ENCODE data around the gene PFDN1. TPM values are rescaled to one million over a fixed set of nuclear protein-coding genes. Genes with fewer than 3 reads are reported as not detected.

The PFDN1 gene
- total RNA-seq, 1 donor, result 68.2 TPM

DNA sequence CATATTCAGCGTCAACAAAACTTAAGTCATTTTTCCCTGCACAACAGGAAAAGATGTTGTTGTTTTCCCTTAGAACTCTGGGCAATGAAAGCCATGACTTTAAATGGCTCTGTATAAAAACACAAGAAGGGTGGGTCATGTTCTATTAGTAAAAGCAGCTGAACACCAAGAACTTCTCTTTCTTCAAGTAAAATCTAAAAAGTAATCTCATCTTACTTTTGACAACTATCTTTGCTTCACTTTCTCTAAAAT is 9.1 kb downstream of the PFDN1 start:
- Histone ChIP-seq H3K9me3 (ENCODE audit: low read depth, low read length) (no peaks in the 10 kb centered on the region), H3K4me3 (ENCODE audit: low read length) (no peak overlapping the region), H3K4me1 (ENCODE audit: insufficient read depth, low read length) (no peaks in the 10 kb centered on the region), H3K27me3 (ENCODE audit: insufficient read depth, low read length) (no peaks in the 10 kb centered on the region)

DNA sequence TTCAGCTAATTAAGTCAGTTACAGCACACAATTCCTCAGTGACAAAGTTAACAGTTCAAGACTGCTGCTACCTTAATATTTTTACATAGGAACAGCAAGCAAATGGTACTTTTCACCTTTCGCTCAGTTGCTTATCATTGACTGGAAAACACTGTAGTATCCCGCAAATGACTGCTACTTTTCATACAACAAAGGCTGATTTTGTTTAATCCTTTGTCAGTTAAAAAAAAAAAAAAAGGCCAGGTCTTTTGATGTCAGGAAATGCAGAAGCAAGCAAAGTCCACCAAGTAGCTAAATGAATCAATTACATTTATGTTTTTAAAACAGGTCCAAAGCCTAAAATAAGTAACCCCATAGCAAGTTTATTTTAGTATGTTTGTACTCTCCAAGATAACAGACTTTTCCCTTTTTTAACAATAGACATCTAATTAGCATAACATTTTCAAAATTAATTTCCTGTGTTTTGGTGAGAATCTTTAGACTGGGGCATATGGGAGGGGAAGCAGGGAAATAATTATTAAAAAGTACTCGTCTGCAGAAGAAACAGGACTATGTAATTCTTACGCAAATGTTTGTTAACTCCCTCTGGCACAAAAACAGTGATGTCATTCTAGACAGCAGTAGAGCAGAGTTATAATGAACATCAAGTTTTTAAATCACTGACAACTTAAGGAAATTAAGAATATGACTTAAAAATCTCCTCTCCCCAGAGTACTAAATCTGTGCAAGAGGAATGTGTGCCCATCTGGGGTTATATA is 9.6 kb downstream of the PFDN1 start:
- no peaks in the 10 kb centered on the region for H3K27me3 ChIP-seq (ENCODE audit: insufficient read depth, low read length)
- H3K4me3 ChIP-seq (ENCODE audit: low read length), result no peak overlapping the region
- H3K9me3 ChIP-seq (ENCODE audit: low read depth, low read length), result no peaks in the 10 kb centered on the region
- H3K4me1 ChIP-seq (ENCODE audit: insufficient read depth, low read length), result no peaks in the 10 kb centered on the region

DNA sequence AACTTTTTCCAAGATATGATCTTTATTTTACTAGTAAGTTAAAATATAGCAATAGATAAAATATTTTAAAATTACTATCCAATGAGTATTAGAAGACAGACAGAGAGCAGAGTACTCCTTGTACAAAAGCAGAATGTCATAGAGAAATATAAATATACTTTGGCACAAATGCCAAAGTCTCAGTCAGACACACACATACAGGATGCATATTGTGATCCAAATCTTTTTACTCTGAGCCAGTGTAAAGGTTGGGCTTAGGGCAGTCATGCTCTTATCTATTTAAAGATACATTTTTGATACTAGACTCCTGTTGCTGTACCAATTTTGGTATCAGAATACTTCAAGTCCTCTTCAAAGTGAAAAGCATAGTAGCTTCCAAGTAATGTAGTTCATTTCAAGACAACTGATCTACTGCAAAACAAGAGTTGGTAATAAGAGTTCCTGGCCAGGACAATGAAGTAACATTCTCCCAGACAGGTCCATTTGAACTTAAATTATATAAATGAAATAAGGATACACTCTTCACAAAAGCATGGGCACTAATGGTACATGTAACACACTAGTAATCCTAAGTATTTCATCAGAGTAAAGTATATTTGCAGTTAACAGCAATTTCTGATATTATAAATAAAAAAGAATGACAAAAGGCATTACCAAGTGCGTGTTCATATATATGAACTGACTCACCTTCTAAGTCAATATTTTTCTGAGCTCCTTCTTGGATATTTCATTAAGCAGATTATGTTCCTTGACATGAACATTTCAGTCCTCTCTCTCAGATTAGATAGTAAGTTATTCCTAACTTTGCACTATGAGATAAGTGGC is 10.5 kb downstream of the PFDN1 start:
- no peak overlapping the region for H3K4me3 ChIP-seq (ENCODE audit: low read length)
- no peaks in the 10 kb centered on the region for H3K4me1 ChIP-seq (ENCODE audit: insufficient read depth, low read length)
- no peaks in the 10 kb centered on the region for H3K9me3 ChIP-seq (ENCODE audit: low read depth, low read length)
- no peaks in the 10 kb centered on the region for H3K27me3 ChIP-seq (ENCODE audit: insufficient read depth, low read length)

DNA sequence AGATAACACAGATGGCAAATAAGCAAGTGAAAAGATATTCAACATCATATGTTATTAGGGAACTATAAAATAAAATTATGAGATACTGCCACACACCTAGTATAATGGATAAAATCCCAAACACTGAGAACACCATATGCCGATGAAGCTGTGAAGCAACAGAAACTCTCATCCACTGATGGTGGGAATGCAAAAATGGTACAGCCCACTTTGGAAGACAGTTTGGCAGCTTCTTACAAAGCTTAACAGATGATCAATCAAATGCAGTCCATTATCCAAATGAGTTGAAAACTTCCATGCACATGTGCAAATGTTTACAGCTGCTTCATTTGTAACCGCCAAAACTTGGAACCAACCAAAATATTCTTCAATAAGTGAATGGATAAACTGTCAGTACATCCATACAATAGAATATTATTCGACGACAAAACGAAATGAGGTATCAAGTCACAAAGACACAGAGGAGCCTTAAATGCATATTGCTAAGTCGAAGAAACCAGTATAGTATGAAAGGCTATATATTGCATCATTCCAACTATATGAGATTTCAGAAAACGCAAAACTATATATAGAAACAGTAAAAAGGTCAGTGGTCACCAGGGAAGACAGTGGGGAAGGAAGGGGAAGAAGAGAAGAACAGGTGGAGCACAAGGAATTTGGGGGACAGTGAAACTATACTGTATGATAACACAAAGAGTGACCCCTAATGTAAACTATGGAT is 14.9 kb downstream of the PFDN1 start:
- H3K4me3 ChIP-seq (ENCODE audit: low read length), result no peak overlapping the region
- H3K9me3 ChIP-seq (ENCODE audit: low read depth, low read length), result no peaks in the 10 kb centered on the region
- H3K4me1 ChIP-seq (ENCODE audit: insufficient read depth, low read length), result peaks cover 8% of the 10 kb centered on the region
- no peaks in the 10 kb centered on the region for H3K27me3 ChIP-seq (ENCODE audit: insufficient read depth, low read length)

DNA sequence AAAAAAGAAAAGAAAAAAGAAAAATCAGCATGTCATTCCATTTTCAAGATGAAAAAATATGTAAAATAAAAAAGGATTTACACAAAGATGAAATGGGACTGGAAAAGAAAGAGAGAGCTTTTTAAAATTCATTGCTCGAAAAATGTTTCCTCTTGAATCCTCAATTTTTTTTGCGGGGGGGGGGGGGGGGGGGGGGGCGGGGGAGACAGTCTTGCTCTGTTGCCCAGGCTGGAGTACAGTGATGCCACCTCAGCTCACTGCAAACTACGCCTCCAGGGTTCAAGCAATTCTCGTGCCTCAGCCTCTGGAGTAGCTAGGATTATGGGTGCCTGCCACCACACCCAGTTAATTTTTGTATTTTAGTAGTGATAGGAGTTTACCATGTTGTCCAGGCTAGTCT is 16.5 kb downstream of the PFDN1 start:
- Histone ChIP-seq H3K4me1 (ENCODE audit: insufficient read depth, low read length) (peaks cover 8% of the 10 kb centered on the region), H3K4me3 (ENCODE audit: low read length) (no peak overlapping the region), H3K9me3 (ENCODE audit: low read depth, low read length) (no peaks in the 10 kb centered on the region), H3K27me3 (ENCODE audit: insufficient read depth, low read length) (no peaks in the 10 kb centered on the region)

DNA sequence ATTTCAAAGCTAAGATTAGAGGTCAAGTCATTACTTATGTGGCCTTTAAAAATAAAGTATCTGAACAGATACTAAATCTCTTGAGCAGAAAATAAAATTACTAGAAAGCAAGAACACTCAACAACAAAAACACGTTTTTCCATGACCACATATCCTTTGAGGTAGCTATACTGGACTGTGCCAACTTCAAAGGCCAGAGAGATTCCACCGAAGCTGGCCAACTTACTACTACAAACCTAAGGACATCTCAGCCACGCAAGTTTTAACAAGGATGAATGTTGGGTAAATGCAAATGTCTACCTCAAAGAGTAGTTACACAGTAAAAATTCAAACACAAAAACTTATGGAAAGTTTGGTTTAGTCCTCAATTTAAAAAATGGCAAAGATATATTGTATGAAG is 18.9 kb downstream of the PFDN1 start:
- no peaks in the 10 kb centered on the region for H3K9me3 ChIP-seq (ENCODE audit: low read depth, low read length)
- peaks cover 8% of the 10 kb centered on the region for H3K4me1 ChIP-seq (ENCODE audit: insufficient read depth, low read length)
- no peaks in the 10 kb centered on the region for H3K27me3 ChIP-seq (ENCODE audit: insufficient read depth, low read length)
- no peak overlapping the region for H3K4me3 ChIP-seq (ENCODE audit: low read length)

DNA sequence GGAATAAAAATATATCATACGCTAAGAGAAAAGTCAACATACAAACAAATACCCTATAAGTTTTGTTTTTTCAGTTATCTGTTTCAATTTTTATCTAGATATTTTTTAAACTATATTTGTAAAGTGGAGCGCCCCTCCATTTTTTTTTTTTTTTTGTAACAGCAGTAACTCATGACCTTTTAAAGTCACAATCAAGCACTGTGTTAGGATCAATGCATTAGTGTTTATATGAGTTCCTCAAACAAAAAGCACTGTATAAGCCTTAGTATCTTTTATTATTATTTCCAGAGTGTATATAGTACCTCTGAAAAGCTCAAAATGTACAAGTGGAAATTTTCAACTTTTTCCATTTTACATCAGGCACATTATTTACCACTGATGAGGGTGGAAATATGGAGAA is 20.6 kb downstream of the PFDN1 start:
- Histone ChIP-seq H3K9me3 (ENCODE audit: low read depth, low read length) (no peaks in the 10 kb centered on the region), H3K4me3 (ENCODE audit: low read length) (no peak overlapping the region), H3K27me3 (ENCODE audit: insufficient read depth, low read length) (no peaks in the 10 kb centered on the region), H3K4me1 (ENCODE audit: insufficient read depth, low read length) (peaks cover 8% of the 10 kb centered on the region)

DNA sequence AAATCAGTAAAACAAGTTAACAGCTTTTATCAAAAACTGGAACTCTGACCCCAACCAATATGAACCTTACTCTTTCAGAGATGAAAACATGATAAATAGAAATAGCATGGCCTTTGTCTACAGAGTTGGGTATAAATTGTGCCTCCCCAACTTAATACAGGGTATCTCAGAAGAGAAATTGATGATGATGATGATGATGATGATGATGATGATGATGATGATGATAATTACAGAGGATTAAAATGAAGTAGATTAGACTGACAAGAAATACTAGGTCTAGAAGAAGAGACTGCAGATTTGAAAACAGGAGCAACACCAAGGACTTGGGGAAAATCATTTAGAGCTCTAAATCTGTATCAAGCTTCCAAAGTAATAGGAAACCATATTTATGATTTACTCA is 27.1 kb downstream of the PFDN1 start:
- Histone ChIP-seq H3K9me3 (ENCODE audit: low read depth, low read length) (no peaks in the 10 kb centered on the region), H3K27me3 (ENCODE audit: insufficient read depth, low read length) (no peaks in the 10 kb centered on the region), H3K4me3 (ENCODE audit: low read length) (no peak overlapping the region), H3K4me1 (ENCODE audit: insufficient read depth, low read length) (peaks cover 33% of the 10 kb centered on the region)

DNA sequence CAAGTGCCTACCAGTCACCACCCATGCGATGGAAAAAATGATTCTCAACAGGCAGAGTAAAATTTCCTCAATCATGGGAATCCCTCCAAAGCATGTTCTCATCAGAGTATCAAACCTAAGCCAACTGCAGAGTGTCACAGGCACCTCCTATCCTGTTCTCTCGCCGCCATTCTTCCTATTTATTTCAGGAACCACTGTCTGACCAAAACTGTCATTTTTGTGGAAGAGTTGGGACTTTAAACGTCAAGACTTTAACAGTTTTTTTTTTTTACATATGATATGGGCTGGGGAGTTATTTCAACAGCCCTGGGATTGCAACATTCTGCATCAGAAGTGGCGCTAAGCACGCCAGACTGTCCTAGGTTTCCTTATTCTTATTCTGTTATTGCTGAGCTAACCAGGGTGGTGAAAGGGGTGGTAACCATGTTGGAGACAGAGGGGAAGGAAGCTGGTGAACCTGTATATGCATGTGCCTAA is 29.5 kb downstream of the PFDN1 start:
- Histone ChIP-seq H3K4me1 (ENCODE audit: insufficient read depth, low read length) (peaks cover 33% of the 10 kb centered on the region), H3K27me3 (ENCODE audit: insufficient read depth, low read length) (no peaks in the 10 kb centered on the region), H3K4me3 (ENCODE audit: low read length) (no peak overlapping the region), H3K9me3 (ENCODE audit: low read depth, low read length) (no peaks in the 10 kb centered on the region)

DNA sequence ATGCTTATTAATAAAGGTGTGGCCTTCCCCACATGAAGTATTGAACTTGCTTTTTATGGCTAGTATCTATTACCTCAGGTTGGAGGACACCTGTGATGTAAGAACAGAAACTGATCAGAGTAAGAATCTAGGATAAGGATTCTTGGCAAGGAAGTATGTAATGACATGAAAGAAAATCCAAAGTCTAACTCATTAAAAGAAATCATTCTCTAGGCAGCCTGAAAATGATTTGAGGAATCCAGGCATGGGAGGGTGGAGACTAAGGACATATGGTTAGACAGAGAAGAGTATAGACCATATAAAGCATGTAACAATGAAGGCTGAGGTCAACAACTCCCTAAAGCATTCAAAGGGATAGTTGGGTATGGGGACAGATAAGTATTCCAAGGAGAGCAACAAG is 32.9 kb downstream of the PFDN1 start:
- no peaks in the 10 kb centered on the region for H3K9me3 ChIP-seq (ENCODE audit: low read depth, low read length)
- H3K27me3 ChIP-seq (ENCODE audit: insufficient read depth, low read length), result no peaks in the 10 kb centered on the region
- H3K4me3 ChIP-seq (ENCODE audit: low read length), result no peak overlapping the region
- H3K4me1 ChIP-seq (ENCODE audit: insufficient read depth, low read length), result peaks cover 43% of the 10 kb centered on the region

DNA sequence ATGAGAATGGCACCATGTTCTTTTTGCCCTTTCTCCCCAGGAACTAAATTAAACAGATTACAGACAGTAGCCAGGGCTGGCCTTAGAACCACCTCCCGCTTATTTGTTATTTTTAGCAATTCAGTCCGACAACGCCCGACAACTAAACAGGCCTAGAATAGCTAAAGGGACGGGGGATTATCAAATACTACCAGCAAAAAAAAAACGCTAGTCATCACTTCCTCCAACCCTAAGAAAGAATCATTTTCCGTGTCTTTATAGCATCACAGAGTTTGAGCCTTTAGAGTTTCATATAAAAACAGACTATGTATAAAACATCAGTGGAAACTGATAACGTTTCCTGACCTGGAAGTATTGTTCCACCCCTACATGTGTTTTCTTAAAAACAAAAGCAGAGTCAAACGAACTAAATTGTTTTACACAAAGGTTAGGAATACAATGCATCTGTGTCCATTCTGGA is 35.3 kb downstream of the PFDN1 start:
- peaks cover 22% of the 10 kb centered on the region for H3K4me1 ChIP-seq (ENCODE audit: insufficient read depth, low read length)

DNA sequence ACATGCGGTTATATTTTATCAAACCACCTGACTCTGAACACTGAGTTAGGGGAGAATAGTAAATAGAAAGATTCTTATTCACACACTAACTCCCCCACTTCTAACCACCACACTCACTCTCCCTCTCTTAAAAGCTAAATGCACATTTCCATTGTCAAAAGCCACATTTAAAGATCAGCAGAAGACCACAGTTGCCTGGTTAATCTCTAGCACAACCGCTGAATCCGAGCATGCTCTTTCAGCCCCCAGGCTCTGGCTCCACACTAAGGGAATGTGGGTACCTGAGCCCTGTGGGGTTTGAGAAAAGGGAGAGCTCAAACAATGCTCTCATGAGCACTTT is 35.7 kb downstream of the PFDN1 start:
- Histone ChIP-seq H3K4me3 (ENCODE audit: low read length) (no peak overlapping the region), H3K27me3 (ENCODE audit: insufficient read depth, low read length) (no peaks in the 10 kb centered on the region), H3K9me3 (ENCODE audit: low read depth, low read length) (no peaks in the 10 kb centered on the region), H3K4me1 (ENCODE audit: insufficient read depth, low read length) (peaks cover 20% of the 10 kb centered on the region)

More for the DNA sequence above, 35.3 kb downstream of the PFDN1 start:
- no peaks in the 10 kb centered on the region for H3K27me3 ChIP-seq (ENCODE audit: insufficient read depth, low read length)
- no peak overlapping the region for H3K4me3 ChIP-seq (ENCODE audit: low read length)
- H3K9me3 ChIP-seq (ENCODE audit: low read depth, low read length), result no peaks in the 10 kb centered on the region

DNA sequence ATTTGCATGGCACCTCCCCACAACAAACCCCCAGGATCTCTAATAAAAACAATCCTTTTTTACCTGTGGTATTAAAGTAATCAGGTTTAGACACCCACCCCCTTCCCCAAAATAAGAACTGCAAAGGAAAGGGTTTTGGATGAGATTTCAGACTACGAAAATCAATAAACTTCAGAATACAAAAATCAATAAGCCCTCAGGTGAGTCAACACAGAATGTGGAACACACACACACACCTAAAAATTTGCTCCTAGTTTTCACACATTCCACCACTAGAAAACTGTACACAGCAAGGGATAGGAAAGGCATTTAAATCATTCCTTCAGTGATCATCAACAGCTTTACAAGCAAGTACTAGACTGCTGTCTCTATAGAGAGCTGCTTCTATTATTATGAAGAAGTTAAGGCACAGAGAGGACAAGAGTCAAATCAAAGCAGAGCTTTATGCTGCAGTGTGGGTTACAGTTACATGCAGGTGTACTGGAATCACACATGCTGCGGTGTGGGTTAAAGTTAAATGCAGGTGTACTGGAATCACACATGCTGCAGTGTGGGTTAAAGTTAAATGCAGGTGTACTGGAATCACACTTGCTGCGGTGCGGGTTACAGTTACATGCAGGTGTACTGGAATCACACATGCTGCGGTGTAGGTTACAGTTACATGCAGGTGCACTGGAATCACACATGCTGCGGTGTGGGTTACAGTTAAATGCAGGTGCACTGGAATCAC is 36.3 kb downstream of the PFDN1 start:
- no peak overlapping the region for H3K4me3 ChIP-seq (ENCODE audit: low read length)
- no peaks in the 10 kb centered on the region for H3K27me3 ChIP-seq (ENCODE audit: insufficient read depth, low read length)
- H3K4me1 ChIP-seq (ENCODE audit: insufficient read depth, low read length), result peaks cover 23% of the 10 kb centered on the region

DNA sequence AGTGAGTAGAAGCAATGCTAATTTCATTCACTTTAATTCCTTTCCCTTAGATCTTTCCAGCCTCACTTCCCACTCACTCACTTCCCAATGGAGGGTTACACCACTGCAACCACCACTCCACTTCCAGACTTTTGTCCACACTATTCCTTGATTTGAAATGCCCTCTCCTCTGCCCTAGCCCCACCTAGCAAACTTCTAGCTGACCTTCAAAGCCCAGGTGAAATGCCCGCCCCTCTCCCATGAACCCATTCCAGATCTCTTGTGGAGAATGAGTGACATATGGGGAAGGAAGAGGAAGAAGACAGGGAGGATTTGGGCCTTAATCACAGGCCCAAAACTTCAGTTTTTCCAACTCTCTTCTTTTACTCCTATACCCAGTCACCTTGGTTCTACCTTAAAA is 37.1 kb downstream of the PFDN1 start:
- H3K27me3 ChIP-seq (ENCODE audit: insufficient read depth, low read length), result no peaks in the 10 kb centered on the region
- H3K4me3 ChIP-seq (ENCODE audit: low read length), result no peak overlapping the region
- no peaks in the 10 kb centered on the region for H3K9me3 ChIP-seq (ENCODE audit: low read depth, low read length)
- H3K4me1 ChIP-seq (ENCODE audit: insufficient read depth, low read length), result peaks cover 31% of the 10 kb centered on the region

More for the DNA sequence above, 36.3 kb downstream of the PFDN1 start:
- H3K9me3 ChIP-seq (ENCODE audit: low read depth, low read length), result no peaks in the 10 kb centered on the region

DNA sequence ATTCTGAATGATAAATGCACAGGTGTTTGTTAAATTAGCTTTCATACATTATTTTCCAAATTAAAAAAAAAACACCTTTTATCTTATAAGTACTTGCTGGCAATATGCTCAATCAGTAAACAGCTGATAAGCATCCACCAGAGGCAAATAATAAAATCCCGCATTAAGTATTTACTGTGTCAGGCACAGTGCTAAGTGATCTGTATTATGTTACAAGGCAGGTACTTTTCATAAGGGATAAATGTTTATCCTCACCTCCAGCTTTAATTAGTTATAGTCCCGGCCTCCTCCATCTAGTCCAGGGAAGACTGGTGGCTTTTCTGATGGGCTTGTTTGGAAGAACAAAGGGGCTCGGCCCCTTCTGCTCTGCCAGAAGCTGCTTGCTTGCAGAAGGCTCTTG is 40.1 kb downstream of the PFDN1 start:
- peaks cover 39% of the 10 kb centered on the region for H3K4me1 ChIP-seq (ENCODE audit: insufficient read depth, low read length)
- no peaks in the 10 kb centered on the region for H3K9me3 ChIP-seq (ENCODE audit: low read depth, low read length)
- no peaks in the 10 kb centered on the region for H3K27me3 ChIP-seq (ENCODE audit: insufficient read depth, low read length)
- no peak overlapping the region for H3K4me3 ChIP-seq (ENCODE audit: low read length)

All from mononuclear cell (primary cell).